Stimulated activated CD4-positive, alpha-beta T cell treated with anti-CD3 and anti-CD28 coated beads, TNF-alpha, amount 100 ng/mL, for 48 hours (primary cell): Measurements from ENCODE around the gene PDE2A.
"Not testable (repeated sequence)": the region's sequence is repeated elsewhere in the genome, so short reads cannot be mapped to it uniquely, and the experiment has no call there.

Source experiments
- DNase-seq, 3 donors: peaks; one replicate each; pipeline ENCODE4 v3.0.0-alpha.2; 2020; ENCODE audit warnings: low read depth in 3 of 3

PDE2A gene

GRCh38 chr11:72576661-72577060 is 97.6 kb downstream of the PDE2A start:
- DNase-seq, result no peak

- DNase-seq, result no peak
These were observed 98.0 kb downstream of the PDE2A start for GRCh38 chr11:72576243-72576595.

GRCh38 chr11:72575533-72576242 is 98.5 kb downstream of the PDE2A start:
- no peak for DNase-seq

- DNase-seq, result no peak
These were observed 99.4 kb downstream of the PDE2A start for GRCh38 chr11:72574548-72575460.

- DNase-seq, result no peak
These were observed 100.3 kb downstream of the PDE2A start for GRCh38 chr11:72573855-72574445.

- no peak for DNase-seq
These were observed 101.0 kb downstream of the PDE2A start for GRCh38 chr11:72573072-72573854.

GRCh38 chr11:72572540-72572939 is 101.7 kb downstream of the PDE2A start:
- not testable (repeated sequence) for DNase-seq

- DNase-seq, result no peak
These were observed 103.1 kb downstream of the PDE2A start for GRCh38 chr11:72570893-72571661.

- DNase-seq, result no peak
These were observed 104.0 kb downstream of the PDE2A start for GRCh38 chr11:72569966-72570892.

- no peak for DNase-seq
These were observed 105.4 kb downstream of the PDE2A start for GRCh38 chr11:72568861-72569260.

- DNase-seq, result no peak
These were observed 111.8 kb downstream of the PDE2A start for GRCh38 chr11:72562431-72562830.

GRCh38 chr11:72561856-72562255 is 112.4 kb downstream of the PDE2A start:
- DNase-seq, result no peak

- DNase-seq, result not testable (repeated sequence)
These were observed 113.4 kb downstream of the PDE2A start for GRCh38 chr11:72560864-72561263.

- DNase-seq, result no peak
These were observed 117.8 kb downstream of the PDE2A start for GRCh38 chr11:72556433-72556832.

GRCh38 chr11:72555014-72555522 is 119.2 kb downstream of the PDE2A start:
- not testable (repeated sequence) for DNase-seq

- DNase-seq, result peak in 1 of 3 donors; percentile 16
These were observed 120.5 kb downstream of the PDE2A start for GRCh38 chr11:72553706-72554105.

GRCh38 chr11:72552399-72552910 is 121.8 kb downstream of the PDE2A start:
- DNase-seq, result no peak

- no peak for DNase-seq
These were observed 122.7 kb downstream of the PDE2A start for GRCh38 chr11:72551571-72551970.

GRCh38 chr11:72548463-72548862 is 125.8 kb downstream of the PDE2A start:
- no peak for DNase-seq
